GM23248 (cell line): ENCODE data around the gene TXNL4B.
"Not testable (repeated sequence)": the region's sequence is repeated elsewhere in the genome, so short reads cannot be mapped to it uniquely, and the experiment has no call there.

Source experiments
- EZH2 ChIP-seq: fragments of 200-600 bp; sonication (generic); IDR thresholded peaks from 2 replicates; pipeline ENCODE4 v1.6.1; 2018; ENCODE audit warnings: antibody characterized with exemption, mild to moderate bottlenecking; ENCODE audit not compliant: insufficient read depth, poor library complexity, severe bottlenecking
- EZH2phosphoT487 ChIP-seq: fragments of 200-600 bp; sonication (generic); IDR thresholded peaks from 2 replicates; pipeline ENCODE4 v1.6.1; 2018; ENCODE audit warnings: antibody characterized with exemption, moderate library complexity, mild to moderate bottlenecking, low read depth; ENCODE audit not compliant: insufficient read depth

- not testable (repeated sequence) for TF ChIP-seq EZH2, EZH2phosphoT487
Observed at GRCh38 chr16:72059060-72059459, 34.4 kb downstream of the TXNL4B start.
